ENCODE data around the gene PHLDB2.
"Not testable (repeated sequence)": the region's sequence is repeated elsewhere in the genome, so short reads cannot be mapped to it uniquely, and the experiment has no call there.

Gene PHLDB2

DNA sequence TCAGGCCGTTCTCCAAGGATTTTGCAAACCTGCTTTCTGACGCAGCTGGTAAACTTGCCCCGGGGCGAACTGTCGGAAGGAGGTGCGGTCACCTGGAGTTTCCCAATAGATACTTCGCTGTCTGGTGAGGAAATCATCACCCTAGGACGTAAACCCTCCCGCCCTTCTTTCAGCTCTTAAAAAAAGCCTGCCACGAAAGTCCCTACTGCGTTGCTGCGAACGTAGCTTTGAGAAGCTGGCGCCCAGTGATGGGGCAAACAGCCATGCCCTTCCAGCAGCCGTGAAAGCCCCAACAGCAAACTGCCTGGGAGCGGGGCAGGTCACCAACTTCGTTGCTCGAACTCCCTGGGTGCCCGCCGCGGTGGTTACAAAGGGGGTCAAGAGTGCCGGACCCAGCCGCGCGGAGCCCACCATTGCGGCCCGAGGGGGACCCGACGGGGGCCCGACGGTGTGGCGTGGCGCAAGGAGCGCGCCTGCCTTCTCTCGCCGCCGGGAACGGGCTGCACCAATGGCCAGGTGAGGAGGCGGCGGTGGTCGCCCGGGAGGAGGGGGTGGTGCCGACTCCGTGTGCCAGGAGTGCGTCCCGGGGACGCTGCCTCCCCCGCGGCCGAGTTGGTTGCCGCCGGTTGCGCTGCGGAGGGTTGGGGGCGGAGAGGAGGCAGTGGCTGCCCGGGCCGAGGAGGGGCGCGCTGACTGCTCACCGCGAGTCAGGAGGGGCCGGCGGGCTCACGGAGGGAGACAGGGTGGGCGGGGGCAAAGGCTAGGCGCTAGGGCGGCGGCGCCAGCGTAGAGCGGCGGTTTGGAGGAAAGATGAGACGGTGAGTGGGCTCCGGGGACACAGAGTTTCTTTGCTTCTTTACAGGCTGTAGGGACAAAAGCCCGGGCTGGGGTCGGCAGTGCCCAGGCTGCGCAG lies at the start of gene PHLDB2:
TSS of gene PHLDB2 (plus strand) at position 205 of the 913 bp plus-strand sequence. CDS start 24,813 bp downstream, outside the sequence.
- DNase-seq: peak; percentile 90

DNA sequence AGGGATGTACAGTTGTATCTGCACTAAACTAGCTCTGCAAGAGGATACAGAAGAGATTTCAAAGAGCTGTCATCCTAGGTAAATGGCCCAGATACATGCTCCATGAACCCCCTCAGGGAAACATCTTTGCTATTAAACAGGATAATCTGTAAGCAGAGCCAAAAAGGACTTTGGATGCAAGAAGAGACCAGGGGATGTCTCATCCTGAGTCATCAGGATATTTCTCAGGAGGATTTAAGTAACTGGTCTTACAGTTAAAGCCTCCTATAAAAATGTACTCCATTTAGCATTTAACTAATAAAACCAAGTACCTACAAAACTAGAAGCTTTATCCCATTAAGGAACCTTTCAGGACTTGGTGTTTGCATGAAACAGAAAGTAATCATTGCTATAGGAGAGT lies 48.2 kb upstream of the PHLDB2 start:
- DNase-seq: peak; percentile 91

DNA sequence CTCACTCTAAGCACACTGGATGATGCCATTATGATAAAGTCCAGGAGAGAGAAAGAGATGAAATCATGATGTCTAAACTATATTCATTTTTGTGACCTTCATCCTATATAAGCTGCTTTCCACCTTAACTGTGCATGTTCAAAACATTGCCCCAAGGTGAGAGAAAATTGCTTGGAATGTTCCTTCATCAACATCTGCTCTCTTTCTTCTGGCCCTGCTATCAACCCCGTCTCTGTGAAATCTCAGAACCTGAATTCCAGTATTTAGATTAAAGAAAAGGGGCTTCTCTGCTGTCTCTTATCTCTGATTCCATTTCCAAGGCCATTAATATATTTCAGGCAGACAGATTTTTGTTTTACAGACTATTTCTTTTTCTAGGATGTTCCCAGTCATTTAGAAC lies 47.3 kb upstream of the PHLDB2 start:
- peak; percentile 14 for DNase-seq

DNA sequence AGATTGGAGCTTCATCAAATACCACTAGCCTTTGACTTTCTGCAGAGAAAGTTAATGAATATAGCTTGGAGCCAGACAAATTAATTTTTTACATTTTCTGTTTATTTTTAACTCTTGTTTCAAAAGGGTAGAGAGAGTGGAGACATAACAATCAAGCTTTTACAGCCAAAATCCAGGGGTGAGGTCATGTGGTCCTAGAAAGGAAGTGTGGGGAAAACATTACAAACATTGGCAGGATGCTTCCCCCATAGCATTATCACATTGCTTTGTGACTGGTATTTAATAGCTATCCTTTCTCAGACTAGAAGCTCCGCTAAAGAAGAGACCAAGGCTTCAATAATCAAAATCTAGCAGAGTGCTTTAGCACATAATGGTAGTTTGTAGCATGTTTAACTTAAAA lies 46.4 kb upstream of the PHLDB2 start:
- peak; percentile 11 for DNase-seq

DNA sequence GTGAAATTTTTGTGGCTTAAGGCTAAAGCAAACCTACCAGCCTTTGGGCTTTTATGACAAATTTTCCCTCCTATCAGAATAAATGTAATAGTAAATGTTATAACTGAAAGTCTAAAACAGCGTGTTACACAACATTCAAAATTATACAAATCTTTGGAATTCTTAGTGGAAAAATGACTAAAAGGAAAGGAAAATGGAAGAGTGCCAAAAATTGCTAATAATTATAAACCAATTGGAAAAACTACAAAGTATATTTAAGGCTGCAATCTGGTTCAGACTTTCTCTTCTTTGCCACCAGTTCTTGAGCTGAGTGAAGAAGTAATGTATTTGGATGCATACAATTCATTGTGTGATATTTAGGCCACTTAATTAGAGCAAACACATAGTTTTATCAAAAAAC lies 45.6 kb upstream of the PHLDB2 start:
- no peak for DNase-seq

DNA sequence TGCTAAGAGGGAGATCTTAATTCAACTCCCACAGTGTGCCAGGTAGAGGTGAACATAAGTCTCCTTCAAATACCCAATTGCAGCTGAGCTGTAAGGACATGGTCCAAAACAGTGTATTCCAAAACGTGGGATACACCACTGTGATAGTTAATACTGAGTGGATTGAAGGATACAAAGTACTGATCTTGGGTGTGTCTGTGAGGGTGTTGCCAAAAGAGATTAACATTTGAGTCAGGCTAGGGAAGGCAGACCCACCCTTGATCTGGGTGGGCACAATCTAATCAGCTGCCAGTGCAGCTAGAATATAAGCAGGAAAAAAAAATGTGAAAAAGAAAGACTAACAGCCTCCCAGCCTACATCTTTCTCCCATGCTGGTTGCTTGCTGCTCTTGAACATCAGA lies 45.1 kb upstream of the PHLDB2 start:
- DNase-seq: no peak

DNA sequence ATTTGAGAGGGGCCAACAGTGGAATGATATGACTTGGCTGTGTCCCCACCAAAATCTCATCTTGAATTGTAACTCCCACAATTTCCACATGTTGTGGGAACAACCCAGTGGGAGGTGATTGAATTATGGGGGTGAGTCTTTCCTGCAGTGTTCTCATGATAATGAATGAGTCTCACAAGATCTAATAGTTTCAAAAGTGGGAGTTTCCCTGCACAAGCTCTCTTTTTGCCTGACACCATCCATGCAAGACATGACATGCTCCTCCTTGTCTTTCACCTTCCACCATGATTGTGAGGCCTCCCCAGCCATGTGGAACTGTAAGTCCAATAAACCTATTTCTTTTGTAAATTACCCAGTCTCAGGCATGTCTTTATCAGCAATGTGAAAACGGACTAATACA lies 42.3 kb upstream of the PHLDB2 start:
- DNase-seq: not testable (repeated sequence)

DNA sequence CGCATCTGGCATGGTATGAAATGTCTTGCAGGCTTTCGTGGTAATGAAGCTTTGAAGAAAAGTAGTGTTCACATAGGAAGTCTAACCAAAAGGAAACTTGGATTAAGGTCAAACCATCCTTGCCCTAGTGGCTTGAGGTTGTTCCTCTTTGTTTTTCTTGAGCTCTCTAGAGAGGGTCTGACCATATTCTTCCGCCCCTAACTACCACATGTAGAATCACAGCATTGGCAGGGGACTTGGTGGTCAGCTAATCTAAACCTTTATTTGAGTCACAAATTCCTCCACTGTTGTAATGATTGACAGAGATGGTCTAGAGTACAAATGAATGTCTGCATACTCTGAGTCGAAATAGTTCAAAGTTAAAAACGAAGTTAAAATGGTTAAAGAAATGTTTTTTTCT lies 39.1 kb upstream of the PHLDB2 start:
- DNase-seq: no peak

DNA sequence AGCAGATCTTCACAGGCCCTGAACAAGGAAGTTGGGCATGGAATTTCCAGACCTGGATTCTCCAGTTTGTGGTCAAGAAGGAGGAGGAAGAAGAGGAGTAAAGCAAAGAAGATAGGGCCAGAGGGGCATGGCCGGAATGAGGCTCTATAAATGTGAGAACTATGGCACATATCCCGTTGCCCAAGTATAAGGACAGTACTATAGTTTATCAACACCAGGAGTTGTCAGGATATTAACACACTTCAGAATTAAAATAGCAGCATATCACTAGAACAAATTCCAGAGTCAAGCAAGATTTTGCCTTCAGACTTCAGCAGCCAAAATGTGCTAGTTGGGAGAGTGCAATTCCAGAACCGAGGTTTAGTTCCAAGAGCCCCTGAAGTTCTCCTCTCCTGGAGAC lies 38.4 kb upstream of the PHLDB2 start:
- no peak for DNase-seq

DNA sequence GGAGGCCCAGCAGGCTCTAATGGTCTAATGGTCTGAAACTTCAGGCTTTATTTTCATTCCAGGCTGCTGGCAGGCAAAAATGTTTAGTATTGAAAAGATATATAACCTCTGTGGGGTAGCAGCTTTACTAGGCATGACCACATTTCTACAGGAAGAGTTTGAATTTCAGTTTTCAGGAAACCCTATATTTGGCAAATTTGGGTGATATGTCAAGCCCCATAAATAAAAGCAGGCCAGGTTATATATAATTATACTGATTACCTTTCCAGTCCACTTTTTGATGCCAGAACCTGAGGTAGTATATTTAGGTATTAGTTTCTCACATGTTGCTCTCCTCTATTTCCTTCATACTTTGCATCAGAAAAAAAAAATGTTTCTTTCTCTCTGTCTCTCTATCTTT lies 37.2 kb upstream of the PHLDB2 start:
- DNase-seq: no peak

DNA sequence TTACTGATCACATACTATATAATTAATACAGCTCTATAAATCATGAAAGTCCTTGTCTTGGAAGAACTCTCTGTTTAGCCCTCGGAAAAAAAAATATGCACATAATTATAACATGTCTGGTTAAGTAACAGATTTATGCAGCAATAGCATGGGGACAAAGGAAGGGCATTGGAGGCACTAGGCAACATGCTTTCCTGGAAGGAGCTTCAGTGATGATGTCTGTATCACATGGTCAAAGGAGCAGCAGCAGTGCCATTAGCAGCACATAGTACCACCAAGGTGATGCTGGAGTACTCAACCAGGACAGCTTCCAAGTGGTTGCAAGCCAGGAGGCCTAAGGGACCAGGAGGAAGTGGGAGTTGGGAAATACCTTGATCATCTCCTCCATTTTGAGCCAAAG lies 36.3 kb upstream of the PHLDB2 start:
- no peak for DNase-seq

DNA sequence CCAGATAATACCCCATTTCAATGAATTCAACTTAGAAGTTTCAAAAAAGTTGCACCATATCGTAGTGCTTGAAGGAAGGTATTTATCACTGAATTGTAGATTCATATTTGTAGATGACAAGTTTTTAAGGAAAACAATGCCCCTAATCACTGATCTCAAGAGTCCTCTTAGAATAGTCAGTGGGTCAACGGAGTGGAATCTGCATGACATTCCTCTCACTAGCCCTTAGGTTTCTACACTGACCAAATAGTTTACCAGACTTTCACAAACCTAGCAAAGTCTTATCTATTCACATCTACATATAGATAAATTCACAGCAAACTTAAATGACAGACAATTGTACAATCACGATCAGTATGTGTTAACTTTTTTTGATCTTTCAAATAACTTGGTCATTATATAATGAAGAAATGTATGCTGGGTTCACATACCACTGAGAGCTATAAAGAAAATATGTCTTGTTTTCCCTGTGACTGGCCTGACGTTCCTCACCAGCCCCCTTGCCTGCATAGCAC lies 35.7 kb upstream of the PHLDB2 start:
- DNase-seq: no peak

DNA sequence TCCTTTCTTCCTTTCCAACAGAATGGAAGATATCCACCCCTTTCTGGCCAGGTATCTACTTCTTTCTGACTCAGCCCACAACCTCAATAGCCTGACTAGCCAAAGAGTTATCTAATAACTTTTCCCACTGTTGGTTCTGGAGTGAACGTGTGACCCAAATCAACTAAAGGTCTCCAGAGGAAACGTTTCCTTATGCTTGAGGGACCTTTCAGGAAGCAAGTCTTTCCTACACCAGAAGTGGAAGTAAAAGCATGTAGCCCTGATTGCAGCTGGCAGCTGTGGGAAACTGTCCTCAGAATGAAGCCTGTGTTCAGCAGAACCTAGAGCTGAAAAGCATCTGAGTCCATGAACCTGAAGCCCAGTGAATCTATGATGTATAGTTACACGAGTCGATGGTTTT lies 34.7 kb upstream of the PHLDB2 start:
- DNase-seq: no peak

DNA sequence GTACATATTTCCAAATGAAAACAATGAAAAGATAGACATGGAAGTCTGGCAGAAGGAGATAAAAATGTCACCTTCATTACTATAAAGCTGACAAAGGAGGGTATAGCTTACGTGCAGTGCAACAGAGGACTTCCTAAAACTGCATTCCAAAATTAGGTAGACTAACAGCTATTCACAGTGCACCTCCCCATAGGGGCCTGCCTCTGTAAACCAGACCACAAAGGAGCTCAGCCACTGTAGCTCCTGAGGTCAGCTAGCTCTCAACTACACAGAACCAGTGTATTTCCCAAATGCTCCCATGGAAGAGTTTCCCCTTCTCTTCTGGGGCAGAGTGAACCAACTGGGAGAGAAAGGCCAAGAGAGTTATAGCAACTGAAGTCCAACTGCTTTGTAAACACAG lies 31.2 kb upstream of the PHLDB2 start:
- no peak for DNase-seq

DNA sequence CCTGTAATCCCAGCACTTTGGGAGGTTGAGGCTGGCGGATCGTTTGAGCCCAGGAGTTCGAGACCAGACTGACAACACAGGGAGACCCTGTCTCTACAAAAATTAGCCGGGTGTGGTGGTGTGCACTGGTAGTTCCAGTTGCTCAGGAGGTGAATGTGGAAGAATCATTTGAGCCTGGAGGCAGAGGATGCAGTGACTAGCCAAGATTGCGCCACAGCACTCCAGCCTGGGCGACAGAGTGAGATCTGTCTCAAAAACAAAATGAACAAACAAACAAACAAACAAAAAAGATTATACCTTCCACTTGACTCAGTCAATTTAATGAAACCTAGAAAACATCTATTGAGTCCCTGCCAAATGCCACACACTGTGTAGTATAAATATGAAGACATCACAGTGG lies 30.5 kb upstream of the PHLDB2 start:
- no peak for DNase-seq

DNA sequence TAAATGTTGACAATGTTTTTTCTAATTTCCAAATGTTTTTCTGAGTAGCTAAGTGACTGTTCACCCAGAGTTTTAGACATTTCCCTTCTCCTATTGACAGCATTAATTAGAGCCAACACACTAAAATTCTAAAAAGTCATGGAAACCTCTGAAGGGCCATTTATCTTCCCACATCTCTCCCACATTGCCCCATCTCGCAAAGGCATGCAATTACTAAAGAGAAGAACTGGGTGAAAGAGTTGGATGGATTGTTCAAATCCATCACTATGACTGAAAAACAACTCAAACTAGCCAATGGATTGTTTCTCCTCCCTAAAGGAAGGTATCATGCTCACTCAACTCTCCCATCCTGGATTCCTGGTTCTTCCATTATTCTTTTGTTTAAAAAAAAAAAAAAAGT lies 30.0 kb upstream of the PHLDB2 start:
- no peak for DNase-seq

DNA sequence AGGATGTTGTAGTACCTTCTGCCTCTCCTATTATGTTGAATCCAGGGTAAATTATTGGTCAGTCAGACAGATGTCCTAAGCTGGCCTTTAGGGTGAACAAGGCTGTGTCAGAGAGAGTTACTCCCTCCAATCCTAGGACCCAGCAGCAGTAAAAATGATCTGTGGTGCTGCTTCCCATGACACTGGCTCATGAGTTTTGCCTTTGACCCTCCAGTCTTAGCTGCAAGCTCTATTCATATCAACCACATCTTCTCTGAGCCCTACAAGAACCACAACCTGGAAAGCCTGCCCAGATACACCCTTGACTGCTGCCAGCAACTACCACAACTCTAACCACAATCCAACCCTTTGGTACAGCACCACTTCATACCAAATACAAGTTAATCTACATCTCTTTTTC lies 27.2 kb upstream of the PHLDB2 start:
- peak; percentile 9 for DNase-seq

DNA sequence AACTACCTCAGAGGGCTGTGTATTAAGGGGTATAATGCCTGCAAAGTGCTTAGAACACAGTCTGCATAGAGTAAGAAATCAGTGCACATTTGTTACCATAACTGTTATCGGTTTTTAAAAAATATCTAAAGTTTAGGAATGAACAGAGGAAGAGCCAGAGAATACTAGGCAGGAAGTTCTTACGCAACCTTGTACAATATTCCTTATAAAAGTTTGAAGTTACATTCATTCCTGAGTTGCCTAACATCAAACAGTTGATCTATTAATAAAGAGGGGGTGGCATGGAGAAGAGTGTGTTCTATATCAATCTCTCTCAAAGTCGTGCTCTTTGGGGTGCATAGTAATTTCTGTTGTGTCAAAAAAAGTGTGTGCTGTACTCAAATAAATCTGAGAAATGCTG lies 22.0 kb upstream of the PHLDB2 start:
- DNase-seq: no peak

DNA sequence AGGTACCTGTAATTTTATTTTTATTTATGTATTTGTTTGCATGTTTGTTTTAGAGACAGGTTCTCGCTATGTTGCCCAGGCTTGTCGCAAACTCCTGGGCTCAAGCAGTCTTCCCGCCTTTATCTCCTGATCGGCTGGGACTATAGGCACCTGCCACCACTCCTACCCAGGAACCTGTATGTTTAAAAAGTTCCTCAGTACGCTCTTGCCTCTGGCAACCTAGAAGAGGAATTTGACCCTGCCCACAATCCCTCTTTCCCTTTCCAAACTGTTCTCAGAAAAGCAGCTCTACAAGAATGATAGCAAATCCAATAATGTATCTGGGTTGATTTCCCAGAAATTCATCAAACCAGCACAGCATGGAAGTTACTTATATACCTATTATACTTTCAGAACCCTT lies 20.9 kb upstream of the PHLDB2 start:
- DNase-seq: no peak

DNA sequence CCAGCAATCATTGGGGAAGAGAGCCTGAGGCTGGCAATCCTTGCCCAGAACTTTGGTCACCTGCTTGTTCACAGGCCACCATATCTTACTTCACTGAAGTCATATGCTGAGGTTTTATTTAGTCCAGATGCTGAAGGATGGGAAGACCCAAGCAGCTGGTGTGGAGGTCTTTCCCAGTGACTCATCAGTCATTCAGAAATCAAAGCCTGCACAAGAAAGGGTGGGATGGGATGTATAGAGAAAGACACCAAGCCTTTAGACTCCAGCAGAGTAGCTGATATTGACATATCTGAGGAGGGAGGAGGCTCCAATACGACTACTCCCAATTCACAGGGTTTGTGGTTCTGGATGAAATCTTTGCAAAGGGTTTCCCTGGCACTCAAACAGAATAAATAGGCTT lies 13.0 kb upstream of the PHLDB2 start:
- DNase-seq: peak; percentile 80

DNA sequence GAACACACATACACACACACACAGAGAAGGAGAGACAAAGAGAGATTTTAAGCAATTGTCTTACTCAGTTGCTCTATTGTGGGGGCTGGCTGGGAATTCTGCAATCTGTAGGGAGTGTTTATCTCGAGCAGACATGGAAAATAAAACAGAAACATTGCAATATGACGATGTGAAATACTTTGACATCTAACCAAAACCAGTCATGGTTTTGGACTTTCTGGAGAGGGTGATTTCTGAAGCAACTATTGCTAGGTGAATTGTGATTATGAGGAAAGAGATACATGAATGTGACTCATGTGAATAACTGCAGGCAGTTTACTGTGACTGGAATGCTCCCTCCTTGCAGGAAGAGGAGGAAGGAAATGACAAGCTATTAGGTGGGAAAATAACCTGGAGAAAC lies 12.3 kb upstream of the PHLDB2 start:
- DNase-seq: peak; percentile 85

DNA sequence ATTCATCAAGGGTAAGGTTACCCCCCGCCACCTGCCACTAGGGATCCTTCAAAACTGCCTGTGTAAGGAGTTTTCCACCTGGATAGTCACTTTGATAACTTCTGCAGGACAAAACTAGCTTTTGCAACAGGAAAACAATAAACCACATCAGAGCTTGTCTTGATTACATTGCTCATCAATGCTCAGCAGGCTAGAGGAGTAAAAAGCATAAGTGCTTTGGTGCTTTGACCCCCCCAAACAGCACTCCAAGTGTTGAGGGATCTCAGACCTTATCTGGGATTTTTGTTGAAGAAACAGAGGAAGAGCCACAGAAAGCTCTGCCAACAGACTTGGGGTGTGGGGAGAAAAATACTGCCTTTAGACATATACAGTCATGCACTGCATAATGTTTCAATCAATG lies 10.8 kb upstream of the PHLDB2 start:
- DNase-seq: no peak

DNA sequence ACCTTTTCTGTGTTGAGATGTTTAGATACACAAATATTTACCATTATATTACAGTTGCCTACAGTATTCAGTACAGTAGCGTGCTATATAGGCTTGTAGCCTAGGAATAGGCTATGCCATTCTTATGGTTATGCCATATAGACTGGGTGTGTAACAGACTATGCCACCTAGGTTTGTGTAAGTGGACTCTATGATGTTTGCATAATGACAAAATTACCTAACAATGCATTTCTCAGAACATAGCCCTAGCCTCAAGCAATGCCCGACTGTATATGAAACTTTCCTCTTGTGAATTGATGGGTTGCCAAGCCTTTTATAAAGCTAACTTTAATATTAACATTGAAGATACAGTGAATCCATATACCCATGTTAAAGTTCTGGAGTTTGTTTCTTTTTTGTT lies 10.3 kb upstream of the PHLDB2 start:
- no peak for DNase-seq

DNA sequence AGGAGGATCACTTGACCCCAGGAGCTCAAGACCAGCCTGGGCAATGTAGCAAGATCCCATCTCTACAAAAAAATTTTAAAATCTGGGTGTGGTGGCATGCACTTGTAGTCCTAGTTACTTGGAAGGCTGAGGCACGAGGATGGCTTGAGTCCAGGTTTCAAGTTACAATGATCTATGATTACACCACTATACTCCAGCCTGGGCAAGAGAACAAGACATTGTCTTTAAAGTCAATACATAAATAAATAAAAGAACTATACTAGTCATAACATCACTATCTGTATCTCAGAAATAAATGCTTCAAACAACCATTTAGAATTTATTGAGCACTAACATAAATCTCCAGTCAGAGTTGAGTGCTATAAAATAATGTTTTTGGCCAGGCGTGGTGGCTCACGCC lies 8.5 kb upstream of the PHLDB2 start:
- no peak for DNase-seq

DNA sequence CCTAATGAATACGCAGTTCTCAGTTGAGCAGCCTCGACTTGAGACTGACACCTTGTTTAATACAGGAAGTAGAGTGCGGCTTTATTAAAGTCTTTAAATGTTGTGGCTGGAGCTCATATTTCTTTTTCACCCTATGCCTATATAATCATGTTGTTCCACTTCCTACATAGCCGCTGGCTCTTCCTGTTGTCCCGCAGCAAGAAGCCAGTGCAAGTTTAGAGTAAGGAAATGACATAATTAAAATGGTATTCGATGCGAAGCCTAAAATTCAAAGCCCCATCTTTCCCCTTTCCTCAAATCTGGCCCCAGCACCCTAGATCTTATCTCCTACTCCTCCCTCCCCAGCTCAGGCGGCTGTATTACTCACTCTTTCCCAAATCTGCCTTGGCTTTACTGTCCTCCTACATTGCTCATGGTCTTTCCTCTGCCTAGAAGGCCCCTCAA lies 7.5 kb upstream of the PHLDB2 start:
- DNase-seq: peak; percentile 96
